Gastroesophageal sphincter (tissue), 3 donors: ENCODE measurements around the gene SLC16A6.
"Not testable (repeated sequence)": the region's sequence is repeated elsewhere in the genome, so short reads cannot be mapped to it uniquely, and the experiment has no call there.

Experiments
- CTCF ChIP-seq, 4 experiments: fragments of 200-600 bp in 2 of 4; fragments of 450-650 bp in 2 of 4; sonication (generic) in 1 of 4; IDR thresholded peaks; one replicate each; pipeline ENCODE4 v1.5.1; 2017 to 2019; ENCODE audit warnings: antibody characterized with exemption in 4 of 4, mild to moderate bottlenecking in 2 of 4, moderate library complexity in 2 of 4
- POLR2AphosphoS5 ChIP-seq: sonication (generic); formaldehyde crosslinking; IDR thresholded peaks from one replicate; pipeline ENCODE4 v1.6.1; 2017; ENCODE audit warnings: antibody characterized with exemption

- TF ChIP-seq CTCF (IDR thresholded peaks at IDR 0.05); POLR2AphosphoS5: not testable (repeated sequence)
These were observed 31.3 kb downstream of the SLC16A6 start for GRCh38 chr17:68259648-68259951.
